HL-60 (cell line): ENCODE data around the gene TSHZ1.

Experiments used
- DNase-seq, 2 experiments: peaks; one replicate each; pipeline ENCODE4 v3.0.0-alpha.2; 2010 to 2020; ENCODE audit warnings: low read depth in 1 of 2, low spot score in 1 of 2
- H3K27ac ChIP-seq: fragments of 250-450 bp; sonication (Bioruptor Pico); replicated peaks from 2 replicates; pipeline ENCODE4 v1.5.1; 2020; ENCODE audit warnings: mild to moderate bottlenecking, moderate library complexity
- H3K27me3 ChIP-seq: fragments of 250-450 bp; sonication (Bioruptor Pico); 2 replicates; pipeline ENCODE4 v1.5.1; 2021; ENCODE audit warnings: mild to moderate bottlenecking, moderate library complexity; ENCODE audit not compliant: insufficient read depth, poor library complexity, severe bottlenecking
- H3K4me3 ChIP-seq: replicated peaks from 2 replicates; pipeline ENCODE4 v1.5.1; 2011; ENCODE audit warnings: mild to moderate bottlenecking, control low read depth, low read length; ENCODE audit not compliant: insufficient read depth
- CTCF ChIP-seq: IDR thresholded peaks from one replicate; pipeline ENCODE4 v1.5.1; 2011; ENCODE audit warnings: low read length, control low read depth, inconsistent platforms; ENCODE audit not compliant: insufficient read depth
- GABPA ChIP-seq: IDR thresholded peaks from 2 replicates; pipeline ENCODE4 v1.6.1; 2012; ENCODE audit warnings: low read depth
- POLR2AphosphoS5 ChIP-seq: IDR thresholded peaks from 2 replicates; pipeline ENCODE4 v1.6.1; 2012; ENCODE audit warnings: low read depth
- REST ChIP-seq: IDR thresholded peaks from 2 replicates; pipeline ENCODE4 v1.6.1; 2012; ENCODE audit warnings: low read depth; ENCODE audit not compliant: insufficient replicate concordance
- SPI1 ChIP-seq: IDR thresholded peaks from 2 replicates; pipeline ENCODE4 v1.6.1; 2012; ENCODE audit warnings: low read depth, mild to moderate bottlenecking, borderline replicate concordance

TSHZ1 gene

GRCh38 chr18:75337348-75337747 is 126.8 kb downstream of the TSHZ1 start:
- Histone ChIP-seq H3K27ac (no peak overlapping the region), H3K27me3 (peaks cover 2% of the 10 kb centered on the region), H3K4me3 (no peak overlapping the region)
- DNase-seq: no peak
- no peak for TF ChIP-seq SPI1

- Histone ChIP-seq H3K27ac (no peak overlapping the region), H3K4me3 (no peak overlapping the region), H3K27me3 (peaks cover 2% of the 10 kb centered on the region)
- no peak for DNase-seq
- no peak for TF ChIP-seq SPI1
- TF ChIP-seq REST: no peak
- TF ChIP-seq CTCF: no peak
- TF ChIP-seq POLR2AphosphoS5: no peak
- TF ChIP-seq GABPA: no peak
These were observed 128.0 kb downstream of the TSHZ1 start for GRCh38 chr18:75338631-75339030.
